GM21526 (cell line): Measurements from ENCODE around the gene YY1.

Source experiments
- ATAC-seq: cut with Tn5 transposase; IDR thresholded peaks from one replicate; pipeline ENCODE4 v1.9.1; 2021; ENCODE audit warnings: moderate library complexity; ENCODE audit not compliant: unreplicated experiment, low FRiP score

Gene YY1

DNA sequence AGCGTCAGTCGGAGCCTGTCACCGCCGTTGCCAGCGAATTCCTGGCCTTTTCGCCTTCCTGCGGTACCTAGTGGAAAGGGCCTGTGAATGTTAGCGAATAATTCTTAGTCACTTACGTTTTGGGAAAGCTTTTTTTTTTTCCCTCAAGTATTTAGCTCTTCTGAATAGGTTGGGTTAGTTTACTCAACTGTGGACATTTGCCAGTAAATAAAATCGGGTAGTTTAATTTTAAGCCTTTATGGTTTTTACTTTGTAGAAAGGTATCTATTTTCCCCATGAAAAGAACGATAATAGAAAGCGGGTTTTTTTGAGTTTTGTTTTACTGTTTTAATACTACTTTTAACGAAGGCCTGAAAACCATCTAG lies 1.7 kb downstream of the YY1 start:
- no peak for ATAC-seq

DNA sequence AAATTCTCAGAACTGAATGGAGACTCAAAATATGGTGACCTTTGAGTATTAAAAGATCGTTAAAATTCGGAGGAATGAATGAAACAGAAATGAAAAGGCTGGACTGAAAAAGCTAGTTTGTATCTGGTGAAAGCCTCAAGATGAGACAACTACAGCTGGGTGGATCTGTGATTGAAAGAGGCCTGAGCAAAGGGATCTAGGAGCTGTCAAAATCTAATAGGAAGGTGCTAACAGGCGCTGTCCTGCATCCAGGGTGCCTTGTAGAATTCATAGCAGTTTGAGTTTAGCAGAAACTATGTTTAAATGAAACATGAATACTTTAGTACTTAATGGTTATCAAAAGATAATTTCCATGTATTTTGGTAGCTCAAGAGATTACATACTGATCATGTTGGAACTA lies 2.3 kb downstream of the YY1 start:
- ATAC-seq, result no peak

DNA sequence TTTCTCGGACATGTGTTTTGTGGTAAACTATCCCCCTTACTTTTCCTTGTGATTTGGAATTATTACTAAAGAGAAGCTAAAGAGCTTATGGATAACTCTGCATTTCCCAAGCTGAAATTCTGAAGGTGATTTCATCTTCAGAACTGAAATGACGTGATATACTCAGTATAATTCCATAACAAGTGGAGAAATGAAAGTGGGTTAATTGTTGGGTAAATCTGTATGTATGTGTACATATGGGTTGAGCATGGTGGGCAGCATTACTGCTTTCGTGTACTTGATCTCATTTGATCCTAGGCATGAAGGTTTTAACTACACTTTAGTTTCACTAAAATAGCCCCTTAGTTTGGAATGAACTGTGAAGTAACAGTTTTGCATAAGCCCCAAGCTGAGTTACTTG lies 4.1 kb downstream of the YY1 start:
- ATAC-seq, result no peak

DNA sequence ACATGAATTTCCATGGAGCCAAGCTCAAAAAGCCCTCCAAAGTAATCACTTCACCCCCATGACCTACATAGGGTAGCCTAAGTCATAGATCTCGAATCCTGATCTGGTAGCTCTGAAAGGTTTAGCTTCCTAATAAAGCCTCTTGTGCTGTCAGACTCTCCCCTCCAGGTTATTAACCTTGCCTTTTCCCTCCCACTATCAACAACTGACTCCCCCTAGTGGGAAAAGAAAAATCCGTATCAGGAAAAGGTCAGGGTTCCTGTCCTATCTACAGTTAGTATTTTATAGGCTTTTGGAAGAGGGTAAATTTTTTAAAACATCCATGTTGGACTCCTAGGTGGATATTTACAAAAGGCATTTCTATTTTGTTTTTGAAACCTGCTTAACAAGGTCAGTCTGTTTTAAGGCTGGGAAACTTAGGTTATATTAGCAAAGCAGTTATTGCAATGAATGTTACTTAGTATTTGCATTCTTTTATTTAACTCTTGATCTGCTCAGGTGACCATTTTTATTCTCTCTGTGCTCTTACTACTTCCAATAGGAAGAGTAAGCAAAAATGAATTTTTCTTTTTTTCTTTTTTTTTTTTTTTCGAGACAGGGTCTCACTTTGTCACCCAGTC lies 8.0 kb downstream of the YY1 start:
- ATAC-seq, result no peak

DNA sequence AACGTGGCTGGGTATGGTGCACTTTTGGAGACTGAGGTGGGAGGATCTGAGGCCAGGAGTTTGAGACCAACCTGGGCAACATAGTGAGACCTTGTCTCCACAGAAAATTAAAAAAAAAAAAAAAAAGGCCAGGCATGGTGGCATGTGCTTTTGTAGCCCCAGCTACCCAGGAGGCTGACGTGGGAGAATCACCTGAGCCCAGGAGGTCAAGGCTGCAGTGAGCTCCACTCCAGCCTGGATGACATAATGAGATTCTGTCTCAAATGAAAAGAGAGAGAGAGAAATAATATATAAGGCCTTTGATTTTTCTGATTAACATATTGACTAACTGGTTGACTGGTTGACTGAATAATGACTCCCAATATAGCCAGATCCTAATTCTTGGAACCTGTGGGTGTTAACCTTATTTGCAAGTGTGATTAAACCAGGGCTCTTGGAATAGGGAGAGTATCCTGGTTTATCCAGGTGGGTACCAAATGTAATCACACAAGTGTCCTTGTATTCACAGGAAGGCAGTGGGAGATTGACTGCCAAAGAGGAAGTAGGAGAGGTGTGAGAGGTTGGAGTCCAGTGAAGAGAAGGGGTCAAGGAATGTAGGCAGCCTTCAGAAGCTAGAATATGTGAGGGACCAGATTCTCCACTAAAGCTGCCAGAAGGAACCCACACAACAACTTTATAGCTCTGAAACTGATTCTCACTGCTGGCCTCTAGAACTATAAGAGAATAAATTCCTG lies 12.0 kb downstream of the YY1 start:
- ATAC-seq, result no peak

DNA sequence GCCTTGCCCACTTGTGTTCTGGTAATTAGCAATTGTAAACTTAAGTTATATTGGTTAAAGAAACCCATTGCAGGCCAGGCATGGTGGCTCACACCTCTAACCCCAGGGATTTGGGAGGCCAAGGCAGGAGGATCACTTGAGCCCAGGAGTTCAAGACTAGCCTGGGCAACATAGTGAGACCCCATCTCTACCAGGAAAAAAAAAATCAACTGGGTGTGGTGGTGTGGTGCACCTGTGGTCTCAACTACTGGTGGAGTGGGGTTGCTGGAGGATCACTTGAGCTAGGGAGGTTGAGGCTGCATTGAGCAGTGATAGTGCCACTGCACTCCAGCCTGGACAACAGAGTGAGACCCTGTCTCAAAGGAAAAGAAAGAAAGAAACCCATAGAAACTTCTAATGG lies 13.7 kb downstream of the YY1 start:
- ATAC-seq, result no peak

DNA sequence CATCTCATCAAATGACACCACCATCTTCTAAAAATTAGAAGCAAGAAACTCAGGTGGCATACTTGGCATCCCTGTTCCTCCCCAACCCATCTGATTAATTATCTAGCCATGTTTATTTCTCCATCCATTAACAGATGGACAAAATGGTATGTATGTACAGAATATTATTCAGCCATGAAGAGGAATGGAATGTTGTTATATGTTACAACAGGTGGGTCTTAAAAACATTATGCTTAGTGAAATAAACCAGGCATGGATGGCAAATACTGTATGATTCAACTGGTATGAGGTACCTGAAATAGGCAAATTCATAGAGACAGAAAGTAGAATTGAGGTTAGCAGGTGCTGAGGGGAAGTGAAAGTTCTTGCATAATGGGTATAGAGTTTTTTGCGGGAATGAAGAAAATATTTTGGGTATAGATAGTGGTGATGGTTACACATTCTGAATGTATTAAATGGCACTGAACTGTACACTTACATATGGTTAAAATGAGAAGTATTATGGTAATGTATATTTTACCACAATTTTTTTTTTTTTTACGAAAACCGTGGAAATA lies 17.5 kb downstream of the YY1 start:
- ATAC-seq, result peak; percentile 56

DNA sequence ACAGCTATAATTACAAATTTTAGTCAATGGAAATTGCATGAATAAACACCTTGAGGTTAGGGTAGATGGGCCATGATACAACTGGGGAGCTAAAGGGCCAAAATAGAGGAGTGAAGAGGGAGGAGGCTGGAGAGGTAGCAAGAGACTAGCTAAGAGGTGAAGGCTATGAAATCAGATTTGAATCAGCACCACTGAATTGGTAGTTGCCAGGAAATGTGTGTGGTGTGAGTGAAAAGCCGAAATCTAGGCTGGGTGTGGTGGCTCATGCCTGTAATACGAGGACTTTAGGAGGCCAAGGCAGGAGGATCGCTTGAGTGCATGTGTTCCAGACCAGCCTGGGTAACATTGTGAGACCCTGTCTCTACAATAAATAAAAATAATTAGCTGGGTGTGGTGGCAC lies 22.7 kb downstream of the YY1 start:
- no peak for ATAC-seq

DNA sequence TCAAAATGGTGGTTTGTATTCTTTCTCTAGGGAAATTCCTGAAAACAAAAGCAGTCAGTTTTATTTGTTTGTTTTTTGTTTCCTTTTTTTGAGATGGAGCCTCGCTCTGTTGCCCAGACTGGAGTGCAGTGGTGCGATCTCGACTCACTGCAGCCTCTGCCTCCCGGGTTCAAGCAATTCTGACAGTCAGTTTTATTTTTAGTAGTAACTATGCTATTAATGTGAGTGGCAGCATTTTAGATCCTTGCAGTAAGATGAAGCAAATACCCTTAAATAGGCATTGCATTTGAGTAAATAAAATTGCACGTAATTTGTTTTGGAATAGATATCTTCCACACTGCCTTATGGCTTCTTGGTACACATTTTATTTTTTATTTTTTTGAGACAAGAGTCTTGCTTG lies 23.6 kb downstream of the YY1 start:
- no peak for ATAC-seq

DNA sequence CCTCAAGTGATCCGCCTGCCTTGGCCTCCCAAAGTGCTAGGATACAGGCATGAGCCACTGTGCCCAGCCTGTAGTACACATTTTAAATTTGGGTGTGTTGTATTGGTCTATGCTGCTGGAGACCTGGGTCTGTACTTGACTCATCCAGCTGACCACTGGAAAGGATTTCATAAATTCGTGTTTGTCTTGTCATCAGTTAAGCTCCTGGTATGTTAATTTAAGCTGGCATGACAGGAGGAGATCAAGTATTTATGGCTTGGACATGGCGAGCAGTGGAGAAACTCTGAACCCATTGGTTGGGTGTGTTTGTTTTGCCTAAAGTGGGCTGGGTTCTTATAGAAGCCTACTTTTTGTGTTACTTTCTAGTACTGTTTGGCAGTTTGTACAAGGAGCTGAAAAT lies 24.2 kb downstream of the YY1 start:
- ATAC-seq, result no peak

DNA sequence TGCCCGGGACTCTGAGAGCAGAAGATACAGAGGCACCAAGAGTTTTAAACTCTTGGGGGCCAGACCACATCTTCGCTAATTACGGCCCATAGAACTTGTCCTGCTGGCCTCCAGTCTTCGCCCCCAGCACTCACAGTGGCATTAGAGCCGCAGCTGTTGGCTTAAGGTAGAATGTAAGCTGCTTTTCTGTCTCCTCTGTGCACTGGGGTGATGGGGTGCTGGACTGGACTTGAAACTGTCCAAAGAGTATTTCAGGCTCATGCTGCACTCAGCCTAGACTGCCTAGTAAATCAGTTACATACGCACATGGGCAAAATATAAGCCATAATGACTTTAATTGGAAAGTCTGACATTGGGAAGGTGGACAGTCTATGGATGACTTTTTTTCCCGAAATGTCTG lies 29.0 kb downstream of the YY1 start:
- no peak for ATAC-seq

DNA sequence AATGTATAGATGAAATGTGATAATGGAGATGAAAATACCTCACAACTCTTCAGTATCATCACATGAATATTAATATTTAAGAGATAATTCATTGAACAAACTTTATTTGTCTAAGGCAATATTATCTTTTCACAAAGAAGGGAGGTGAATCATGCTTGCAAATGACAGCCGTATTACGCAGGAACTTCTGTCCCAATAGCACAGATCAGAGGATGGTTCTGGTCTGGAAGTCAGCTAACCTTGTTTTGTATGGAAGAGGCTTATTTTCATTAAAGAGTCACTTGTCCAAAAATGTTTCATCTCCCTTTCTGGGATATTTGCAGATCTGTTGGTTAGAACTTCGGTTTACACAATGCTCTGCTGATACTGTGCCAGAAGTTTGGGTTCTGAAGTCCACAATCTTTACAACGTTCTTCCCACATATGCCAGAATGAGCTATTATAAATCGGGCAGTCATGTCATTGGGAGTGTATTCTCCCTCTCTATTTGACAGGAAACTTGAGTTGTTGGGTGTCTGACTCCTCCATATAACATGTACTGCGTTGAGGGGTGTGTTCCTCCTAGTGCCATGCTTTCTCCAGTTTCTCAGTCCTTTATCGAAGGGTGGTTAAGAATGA lies 29.8 kb downstream of the YY1 start:
- ATAC-seq, result no peak

DNA sequence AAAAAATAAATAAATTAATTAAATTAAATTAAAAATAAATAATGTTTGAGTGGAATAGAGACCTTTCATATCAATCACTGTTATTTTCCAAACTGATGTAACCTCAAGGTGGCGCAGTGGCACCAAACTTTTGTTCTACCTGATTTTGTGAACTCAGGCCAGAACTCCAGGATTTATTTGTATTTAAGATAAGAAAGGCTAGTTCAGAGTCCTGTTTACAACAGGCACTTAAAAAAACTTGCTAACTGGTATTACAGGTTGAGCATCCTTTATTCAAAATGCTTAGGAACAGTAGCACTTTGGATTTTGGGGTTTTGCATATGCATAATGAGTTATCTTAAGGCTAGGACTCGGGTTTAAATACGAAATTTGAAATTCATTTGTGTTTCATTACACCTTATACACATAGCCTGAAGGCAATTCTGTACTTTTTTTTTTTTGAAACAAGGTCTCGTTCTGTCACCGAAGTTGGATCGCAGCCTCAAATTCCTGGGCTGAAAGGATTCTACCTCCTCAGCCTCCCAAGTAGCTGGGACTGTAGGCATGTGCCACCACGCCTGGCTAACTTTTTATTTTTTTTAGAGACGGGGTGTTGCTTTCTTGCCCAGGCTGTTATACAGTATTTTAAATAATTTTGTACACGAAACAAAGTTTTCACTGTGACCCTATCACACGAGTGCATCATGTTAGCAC lies 32.4 kb downstream of the YY1 start:
- no peak for ATAC-seq

DNA sequence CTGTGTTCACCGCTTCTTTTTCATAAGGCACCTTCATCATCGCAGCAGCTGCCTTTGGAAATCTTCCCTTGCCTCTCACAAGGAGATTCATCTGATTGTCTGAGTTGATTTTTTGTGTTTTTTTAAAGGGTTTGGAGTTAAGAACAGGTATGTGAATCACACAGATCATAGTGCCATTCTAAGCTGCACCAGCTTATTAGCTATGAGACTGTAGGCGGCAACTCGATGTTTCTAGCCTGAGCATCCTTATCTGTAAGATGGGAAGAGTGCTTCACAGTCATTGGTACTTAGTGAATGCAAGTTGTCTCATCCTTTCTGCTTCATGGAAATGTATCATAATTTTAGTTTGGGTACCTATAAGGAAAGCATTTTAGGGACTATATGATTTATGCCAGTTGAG lies 35.3 kb downstream of the YY1 start:
- no peak for ATAC-seq

DNA sequence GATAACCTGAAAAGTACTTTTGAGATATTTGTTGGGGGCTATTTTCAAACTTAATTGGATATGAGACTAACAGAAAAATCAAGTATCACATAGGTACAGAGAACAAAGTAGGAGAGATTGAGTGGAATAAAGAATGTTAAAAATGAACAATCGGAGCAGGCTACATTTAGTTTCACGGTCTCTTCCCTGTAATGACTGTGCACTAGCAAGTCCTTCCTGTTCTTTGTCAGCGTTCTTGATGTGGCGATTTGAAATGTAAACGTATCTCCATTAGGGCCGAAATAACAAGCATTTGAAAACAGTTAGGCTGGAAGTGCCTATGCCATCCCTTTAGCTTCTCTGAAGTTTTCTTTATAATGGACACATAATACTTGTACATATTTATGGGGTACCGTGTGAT lies 36.3 kb downstream of the YY1 start:
- no peak for ATAC-seq

DNA sequence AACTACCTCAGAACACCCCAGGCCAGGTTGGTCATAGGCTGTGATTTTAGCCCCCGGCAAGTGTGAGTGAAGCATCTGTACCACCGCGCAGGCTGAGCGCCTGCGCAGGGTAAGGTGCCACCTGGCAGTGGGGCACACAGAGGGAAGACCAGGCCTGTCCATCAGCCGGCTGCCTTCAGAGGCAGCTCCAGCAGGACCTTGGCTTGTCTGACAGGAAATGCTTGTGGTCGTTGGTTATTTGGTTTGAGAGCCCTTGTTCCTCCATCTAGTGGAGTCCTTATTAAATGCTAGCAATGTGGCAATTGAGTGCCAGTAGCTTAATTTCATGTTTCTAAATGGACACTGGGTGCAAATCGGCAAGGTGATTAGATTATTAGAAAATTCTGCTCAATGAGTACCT lies 39.8 kb downstream of the YY1 start:
- ATAC-seq, result no peak

DNA sequence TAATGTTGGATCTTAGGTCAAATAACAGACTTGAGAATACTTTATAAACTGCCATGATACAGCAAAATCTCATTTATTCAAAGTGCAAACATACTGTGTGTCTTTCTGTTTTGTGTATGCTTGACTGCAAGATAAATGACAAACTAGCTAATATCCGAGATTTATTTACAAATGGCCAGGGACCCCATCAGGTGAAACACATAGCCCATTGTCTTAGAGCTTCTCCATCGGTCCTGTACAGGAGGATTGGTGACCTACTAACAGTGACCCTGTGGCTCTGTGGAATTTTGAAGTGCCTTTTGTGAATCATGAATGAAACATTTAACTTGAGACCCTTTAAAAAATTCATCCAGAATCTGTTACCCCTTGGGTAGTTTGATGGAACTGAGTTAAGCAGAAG lies 40.2 kb downstream of the YY1 start:
- no peak for ATAC-seq

DNA sequence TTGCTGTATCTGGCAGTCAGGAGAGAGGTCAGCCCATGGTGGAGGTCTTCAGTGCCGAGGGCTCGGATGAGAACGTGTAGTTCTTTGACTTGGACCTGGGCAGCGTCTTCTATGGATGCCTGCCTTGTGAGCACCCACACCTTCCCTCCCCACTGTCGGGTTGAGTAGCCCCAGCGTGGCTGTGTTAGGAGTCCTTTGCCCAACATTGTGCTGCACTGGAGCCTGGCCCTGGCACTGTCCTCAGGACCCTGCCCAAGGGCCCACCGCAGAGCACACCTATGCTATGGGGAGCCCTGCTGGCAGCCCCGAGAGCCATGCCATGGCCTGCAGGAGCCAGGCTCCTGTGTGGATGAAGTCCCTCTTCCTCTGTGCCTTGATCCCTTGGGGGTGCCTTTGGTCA lies 40.6 kb downstream of the YY1 start:
- ATAC-seq, result no peak

DNA sequence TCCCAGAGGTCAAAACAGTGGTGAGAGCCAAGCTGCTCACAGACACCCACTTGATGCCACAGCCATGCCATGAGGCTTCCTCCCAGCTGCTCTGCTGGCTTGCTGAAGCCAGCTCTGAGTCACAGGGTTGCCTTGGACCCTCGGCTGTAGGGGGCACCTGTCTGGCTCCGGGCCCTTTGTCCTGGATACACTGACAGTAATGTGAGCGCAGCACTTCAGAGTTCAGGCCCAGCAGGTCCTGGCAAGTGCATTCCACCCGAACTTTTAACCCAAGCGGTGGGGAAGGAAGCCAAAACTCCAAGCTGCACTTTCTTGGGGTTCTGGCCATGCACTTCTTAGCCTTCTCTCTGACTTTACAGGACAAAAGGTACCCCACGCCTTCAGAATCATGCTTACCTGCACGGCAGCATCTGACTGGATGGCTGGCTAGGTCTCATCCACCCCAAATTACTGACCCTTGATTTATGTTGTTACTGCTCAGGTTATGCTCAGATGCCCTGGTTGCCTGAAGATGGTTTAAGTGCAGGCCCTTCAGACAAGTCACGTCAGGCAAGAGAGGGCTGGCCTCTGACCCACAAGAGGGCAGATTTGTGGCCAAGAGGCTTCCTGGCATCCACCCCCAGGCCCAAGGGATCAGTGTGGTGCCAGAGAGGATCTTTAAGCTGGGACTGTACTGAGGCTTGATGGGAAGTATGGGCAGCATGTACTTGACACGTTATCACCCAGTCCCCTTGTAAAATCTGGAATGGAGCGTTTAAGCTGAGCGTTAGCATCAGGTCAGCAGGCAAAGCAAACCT lies 42.5 kb downstream of the YY1 start:
- no peak for ATAC-seq

DNA sequence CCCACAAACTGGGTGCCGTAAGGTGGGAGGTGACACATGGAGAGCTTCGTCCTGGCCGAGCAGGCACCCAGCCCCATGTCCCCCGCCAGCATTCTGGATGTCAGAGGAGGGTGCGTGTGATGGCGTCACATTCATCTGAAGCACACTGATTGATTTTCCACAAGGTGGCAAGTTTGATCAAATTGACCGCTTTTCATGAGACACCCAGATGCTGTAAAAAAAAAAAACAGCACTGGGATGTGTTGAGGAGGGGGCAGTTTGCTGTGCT lies 43.1 kb downstream of the YY1 start:
- no peak for ATAC-seq
